ENCODE data around the gene KCNH1.

Gene KCNH1

GRCh38 chr1:210705086-210705485 is 428.9 kb downstream of the KCNH1 start:
- DNase-seq, result no peak

- no peak for DNase-seq
Observed at GRCh38 chr1:210703593-210703992, 430.4 kb downstream of the KCNH1 start.

DNA sequence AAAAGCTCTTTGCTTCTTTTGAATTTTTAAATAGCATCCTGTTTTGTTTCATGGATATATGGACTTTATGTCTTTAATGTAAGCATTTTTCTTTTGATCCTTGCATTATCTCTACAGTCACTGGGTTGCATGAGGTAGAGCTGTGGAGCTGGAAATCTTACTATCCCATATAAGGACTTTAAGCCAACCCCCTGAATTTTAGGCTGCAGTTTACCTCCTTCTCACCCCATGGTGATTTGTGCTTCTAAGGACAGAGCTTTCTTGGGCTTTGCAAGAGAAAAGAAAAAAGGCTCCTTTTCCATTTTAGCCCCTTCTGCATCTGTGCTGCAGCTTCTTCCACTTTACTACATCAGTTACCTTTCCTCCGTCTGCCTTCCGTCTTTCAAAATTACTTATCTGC is 431.4 kb downstream of the KCNH1 start:
- no peak for DNase-seq

DNA sequence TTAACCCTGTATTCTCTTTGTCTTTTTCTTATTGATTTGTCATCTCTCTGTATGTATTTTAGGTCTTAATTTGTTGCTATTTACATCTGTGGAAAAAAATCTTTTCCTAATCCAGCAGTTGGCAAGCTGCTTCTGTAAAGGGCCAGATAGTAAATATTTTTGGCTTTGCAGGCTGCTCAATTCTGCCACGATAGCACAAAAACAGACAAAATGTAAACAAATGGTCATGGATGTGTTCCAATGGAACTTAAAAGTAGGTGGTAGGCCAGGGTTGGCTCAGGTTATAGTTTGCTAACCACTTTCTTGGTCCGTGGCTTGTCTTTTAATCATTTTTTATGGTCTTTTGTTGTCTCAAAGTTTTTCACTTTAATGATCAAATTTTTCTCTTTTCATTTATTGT is 433.4 kb downstream of the KCNH1 start:
- no peak for DNase-seq

DNA sequence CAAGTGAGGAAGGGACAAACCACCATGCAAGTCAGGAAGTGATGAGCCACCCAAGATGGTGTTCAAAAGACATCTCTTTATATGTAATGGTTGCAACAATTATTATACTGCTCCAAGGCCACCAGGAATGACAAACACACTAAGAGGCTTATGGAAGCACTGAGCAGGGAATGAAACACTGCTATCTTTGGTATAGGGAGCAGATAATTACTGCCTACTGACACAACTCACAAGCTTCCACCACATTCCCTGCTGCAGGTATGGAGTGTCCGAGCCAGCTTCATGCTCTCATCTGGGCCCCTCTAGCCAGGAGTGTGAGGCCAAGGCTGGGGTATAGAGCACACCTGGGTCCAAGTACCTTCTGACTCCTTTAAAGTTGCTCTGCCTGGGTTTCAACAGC is 433.9 kb downstream of the KCNH1 start:
- DNase-seq, result no peak

GRCh38 chr1:210698661-210699060 is 435.3 kb downstream of the KCNH1 start:
- DNase-seq, result no peak

GRCh38 chr1:210697185-210697584 is 436.8 kb downstream of the KCNH1 start:
- no peak for DNase-seq

DNA sequence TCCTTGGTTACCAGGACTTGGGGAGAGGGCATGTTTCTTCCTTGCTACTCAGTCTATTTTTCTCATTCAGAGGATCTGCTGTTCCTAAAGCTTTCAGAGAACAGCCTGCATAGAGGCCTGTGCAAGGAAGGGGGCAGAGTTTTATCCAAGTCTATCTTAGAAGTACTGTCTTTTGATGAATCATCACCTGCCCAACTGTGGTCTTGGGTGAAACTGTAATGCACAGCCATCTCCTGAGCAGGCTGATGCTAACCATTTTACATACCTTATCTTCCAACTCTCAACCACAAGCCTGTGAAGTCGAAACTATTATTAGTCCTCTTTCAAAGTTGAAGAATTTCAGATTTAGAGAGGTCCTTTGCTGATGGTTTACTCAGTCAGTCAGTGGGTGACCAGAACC is 437.2 kb downstream of the KCNH1 start:
- no peak for DNase-seq

DNA sequence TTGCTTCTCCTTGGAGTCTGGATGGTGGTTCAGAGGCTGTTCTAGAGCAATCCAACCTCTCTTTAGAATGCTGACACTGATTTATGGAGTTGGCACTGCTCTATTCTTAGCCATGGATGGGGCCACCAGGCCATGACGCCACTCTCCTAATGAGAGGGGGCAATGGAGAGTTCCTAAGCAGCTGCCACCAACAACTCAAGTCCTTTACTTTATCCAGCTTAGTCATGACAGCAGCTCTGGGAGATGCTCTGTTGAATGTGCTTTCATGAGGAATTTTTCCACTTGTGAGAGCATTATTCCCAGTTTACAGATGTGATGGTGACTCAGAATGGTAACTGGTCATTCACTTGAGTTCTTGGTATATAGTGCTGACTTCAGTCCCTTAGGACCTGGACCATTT is 438.9 kb downstream of the KCNH1 start:
- DNase-seq, result no peak

DNA sequence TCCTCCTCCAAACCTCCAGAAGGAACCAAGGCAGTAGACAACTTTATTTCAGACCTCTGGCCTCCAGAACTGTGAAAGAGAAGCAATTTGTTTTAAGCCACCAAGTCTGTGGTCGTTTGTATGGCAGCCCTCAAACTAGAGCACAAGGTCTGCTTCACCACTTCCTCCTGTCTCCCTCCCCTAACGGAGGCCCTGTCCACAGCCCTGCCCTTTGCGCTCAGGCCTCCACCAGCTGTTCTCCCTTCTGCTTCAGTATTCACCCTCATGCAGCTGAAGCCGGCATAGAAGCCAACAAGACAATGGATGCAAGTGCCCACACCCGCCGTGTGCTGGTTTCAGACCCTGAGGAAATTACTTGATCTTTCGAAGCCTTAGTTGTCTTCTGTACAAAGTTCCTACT is 441.2 kb downstream of the KCNH1 start:
- no peak for DNase-seq

DNA sequence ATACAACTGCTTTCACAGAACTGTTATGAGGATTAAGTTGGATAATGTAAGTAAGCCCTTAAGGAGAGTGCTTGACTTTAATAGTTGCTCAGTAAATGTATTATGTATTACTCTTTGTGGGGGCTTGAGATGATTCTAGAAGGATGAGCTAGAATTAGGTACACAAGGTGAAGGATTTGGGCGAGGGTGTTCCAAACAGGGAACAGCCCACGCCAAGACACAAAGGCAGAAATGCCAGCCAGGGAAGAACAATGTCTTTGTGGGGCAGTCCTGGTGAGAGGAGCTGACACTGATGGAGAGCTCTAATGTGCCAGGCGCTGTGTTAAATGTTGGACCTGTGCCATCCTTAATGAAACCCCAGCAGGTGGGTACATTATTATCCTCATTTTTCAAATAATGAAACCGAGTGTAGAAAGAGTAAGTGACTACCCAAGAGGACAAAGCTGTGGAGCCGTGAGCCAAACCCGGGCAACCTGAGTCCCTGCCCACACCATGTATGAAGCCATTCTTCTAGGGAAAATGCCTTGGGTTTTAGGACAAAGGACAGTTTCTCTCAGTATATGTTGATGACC is 442.8 kb downstream of the KCNH1 start:
- no peak for DNase-seq

GRCh38 chr1:210690236-210690635 is 443.7 kb downstream of the KCNH1 start:
- no peak for DNase-seq

DNA sequence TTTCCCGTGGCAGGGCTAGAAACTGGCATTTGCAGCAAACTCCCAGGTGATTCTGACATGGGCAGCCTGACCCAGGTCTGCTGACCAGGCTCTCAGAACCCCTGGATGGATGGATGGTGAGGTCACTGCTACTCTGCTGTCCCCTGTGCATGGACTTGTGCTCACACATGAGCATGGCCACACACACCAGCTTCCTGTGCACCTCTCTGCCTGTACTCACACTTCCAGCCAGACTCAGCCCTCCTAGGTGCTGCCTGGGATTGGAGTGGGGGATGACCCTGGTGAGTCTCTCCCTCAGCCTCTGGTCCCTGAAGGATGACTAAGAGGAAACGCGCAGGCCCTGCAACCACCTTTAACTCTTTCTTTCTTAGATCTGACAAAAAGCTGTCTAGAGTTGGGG is 444.1 kb downstream of the KCNH1 start:
- DNase-seq, result no peak

DNA sequence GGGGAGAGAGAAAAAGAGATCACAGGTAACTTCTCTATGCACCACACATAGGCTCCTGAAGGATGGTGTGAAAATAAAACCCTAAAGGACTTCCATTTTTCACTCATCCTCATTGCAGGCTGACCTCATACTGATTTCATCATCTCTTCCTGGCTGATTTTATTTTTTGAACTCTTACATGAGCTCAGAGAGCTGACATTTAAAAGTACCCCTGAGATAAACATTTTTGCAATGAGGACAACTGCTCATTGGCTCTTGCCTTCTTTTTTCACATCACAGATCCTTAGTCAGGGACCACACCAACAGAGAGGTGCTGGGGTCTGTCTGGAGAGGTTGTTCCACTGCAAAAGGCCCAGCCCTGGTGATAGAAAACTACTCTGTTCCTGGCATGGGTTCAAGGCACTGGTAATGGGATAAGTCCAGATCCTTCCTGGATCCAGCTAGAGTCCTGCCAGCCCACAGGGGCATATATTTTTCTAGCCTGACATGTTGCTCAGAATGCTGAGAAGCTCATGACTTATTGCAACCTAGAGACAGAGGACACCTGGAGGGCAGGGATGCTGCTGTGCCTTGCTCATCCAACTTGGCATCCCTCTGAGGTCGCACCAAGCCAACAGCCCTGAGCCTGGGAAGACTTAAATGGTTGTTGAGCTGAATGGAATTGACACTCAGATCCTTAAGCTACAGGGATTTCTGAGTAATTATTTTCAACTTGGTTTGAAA is 445.3 kb downstream of the KCNH1 start:
- DNase-seq, result no peak

DNA sequence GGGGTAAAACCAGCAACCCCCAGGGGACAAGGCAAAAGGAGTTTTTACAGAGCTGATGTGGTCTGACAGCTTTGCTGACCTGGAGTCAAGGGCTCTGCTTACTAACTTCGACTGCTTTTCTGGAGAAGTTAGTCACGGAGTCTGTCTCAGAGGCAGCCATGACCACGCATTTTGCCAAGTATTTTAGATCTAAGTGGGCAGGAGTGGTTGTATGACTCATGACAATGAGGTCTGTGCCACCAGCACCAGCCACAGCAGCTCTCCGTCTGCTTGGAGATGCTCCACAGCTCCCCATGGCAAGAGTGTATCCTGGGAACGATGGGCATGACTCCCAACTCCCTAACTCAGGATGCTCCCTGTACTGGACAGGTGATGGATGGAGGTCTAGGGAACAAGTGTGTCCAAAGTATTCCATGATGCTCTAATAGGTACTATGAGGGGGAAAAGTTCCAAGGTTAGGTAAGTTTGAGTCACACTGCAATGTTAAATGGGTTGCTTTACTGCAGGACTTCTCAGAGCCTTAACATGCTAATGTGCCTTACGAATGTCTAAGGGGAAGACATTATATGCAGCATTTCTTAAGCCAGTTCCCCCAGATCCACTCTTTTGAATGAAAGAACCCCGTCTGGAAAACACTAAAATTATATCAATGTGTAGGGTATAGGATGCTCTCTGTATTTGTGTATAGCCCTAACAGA is 446.2 kb downstream of the KCNH1 start:
- DNase-seq, result no peak

DNA sequence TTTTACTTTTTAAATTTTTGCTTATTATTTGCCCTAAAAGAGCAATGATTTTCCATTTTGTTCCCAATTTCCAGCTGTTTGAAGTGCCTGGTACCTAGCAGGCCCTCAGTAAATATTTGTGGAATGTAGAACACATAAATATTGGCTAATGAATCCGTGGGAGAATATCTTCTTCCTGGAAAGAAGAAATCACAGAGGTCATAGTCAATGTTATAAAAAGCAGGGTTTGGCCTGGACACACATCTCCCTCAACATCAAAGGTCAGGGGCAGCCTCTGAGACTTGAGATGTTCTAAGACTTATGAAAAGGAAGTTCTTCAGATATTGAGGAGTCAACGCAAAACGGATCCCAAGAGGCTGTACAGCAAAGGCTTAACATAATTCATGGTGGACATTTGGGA is 447.1 kb downstream of the KCNH1 start:
- DNase-seq, result no peak

DNA sequence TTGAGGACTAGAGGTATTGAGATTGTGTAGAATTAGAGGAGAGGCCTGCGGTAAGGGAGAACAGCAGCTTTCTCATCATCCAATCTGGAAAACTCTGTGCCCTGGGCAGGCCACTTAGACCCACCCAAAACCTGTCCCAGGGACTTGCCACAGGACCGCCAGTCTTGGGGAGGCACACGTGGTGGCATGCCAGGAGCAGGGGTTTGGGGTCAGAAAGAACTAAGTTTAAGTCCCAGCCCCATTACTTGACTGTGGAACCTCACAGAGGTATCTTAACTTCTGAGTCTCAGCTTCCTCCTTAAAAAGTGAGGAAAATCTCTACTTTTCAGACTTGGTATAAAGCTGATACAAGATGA is 448.7 kb downstream of the KCNH1 start:
- no peak for DNase-seq

DNA sequence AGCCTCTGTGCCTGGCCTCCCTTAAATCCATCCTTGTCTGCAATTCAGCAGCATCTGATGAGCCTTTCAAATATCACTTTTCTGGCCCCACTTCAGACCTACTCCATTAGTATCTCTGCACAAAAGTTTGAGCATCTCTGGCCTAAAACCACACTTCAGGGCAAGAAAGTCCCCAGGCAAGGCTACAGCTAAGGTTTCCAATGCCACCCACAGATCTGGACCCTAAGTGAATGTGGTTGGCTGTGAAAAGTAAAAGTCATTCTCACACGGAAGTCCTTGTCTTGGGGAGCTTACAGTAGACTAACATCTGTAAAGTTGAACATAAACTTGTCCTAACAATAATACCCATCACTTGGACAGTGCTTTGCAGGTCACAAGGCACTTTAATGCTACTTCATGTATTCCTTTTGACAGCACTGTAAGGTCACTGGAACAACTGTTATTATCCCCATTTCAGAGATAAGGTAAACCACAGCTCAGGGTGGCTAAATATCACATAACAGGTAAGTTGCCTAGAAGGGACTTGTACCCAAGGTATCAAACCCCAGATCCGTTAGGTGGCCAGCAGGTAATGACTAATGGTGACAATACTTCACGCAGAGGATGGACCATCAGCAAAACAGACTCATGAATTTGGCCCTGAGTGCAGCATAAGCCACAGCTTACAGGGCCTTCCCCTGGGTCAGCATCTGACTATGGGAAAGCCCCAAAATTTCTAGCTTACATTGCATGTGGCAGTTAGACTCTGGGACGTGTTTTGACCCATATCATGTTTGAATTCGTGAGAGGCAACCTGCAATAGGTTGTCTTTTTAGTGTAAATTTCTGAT is 449.3 kb downstream of the KCNH1 start:
- no peak for DNase-seq

DNA sequence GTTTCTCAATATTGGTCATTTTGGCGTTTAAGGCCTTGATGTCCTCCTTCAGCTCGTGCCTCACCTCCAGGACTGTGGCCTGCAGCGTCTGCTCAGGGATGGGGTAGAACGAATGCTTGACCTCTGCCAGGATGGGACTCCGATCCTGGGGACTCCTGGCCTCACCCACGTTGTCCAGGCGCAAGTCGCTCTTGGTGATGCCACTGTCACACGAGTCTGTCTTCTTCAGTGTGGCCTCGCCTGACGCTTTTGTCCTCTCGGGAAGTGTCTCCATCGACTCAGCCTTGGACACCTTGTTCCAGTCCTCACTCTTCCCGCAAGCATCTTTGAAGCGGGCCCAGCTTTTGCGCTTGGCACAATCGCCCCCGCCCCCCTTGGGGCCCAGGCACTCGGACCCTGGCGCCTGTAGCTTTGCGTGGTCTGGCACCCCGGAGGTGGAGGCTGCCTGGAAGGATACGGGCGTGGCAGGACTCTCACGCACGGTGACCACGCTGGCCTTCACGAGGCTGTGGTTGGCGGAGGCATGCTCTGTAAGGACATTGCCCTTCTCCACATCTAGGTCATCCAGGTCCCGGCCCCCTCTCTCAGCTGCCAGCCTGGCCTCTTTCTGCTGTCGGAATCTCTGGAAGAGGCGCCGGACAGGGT is 450.4 kb downstream of the KCNH1 start:
- no peak for DNase-seq

DNA sequence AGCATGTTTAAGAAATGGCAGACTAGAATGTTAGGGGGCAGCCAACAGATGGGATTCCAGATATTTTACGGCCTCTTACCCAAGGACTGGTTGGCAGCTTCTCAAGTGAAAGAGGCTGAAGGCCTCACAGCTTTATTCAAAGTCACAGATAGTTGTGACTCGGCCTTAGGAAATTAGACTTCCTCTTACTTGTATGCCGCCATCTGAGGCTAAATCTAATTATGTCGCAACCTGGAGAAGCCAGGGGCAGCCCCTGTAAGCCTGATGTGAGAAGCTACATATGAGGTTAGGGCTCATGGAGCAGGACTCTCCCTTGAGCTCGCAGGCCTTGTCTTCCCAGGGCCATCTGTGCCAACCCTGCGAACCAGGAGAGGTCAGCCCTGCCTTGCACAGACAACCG is 452.8 kb downstream of the KCNH1 start:
- no peak for DNase-seq

GRCh38 chr1:210678306-210678705 is 455.6 kb downstream of the KCNH1 start:
- DNase-seq, result no peak

DNA sequence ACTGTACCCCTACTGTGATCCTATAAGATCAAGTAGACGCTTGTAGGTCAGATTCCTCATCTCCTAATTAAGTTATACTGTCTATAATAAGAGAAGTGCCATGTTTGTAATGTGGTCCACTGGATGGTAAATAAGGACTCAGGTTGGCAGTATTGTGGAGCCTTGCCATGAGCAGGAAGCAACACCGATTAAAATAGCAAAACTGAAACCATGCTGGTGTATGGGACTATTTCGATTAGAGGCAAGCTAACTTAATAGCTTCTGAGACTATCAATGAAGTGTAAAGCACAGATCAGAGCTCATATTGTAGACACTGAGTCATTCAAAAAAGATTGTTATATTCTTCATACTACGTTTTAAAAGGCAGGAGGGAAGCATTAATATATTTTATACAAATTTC is 456.4 kb downstream of the KCNH1 start:
- no peak for DNase-seq

DNA sequence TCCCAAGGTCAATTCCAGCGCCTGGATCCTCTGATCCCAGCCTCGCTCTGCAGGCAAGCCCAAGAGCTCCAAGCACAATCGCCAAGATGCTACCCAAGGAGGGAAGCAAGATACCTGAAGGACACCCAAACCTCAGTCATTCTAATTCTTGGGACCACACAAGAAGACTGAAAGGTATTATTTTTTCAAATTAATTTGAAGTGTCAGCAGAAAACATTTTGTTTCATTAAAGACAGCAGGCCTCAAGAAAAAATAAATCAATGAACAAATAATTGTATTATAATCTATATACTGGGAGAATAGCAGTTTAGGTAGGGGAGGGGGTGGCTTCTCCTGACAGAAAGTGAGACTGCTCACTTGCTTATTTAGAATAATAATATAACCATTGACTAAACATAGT is 457.4 kb downstream of the KCNH1 start:
- DNase-seq, result no peak

All from NCI-H2029 treated with DMSO at 0.1 percent for 48 hours (cell line).